Muscle layer of duodenum (tissue), 2 donors: ENCODE results near the gene RALGAPA2.

ENCODE experiments used
- H3K27ac ChIP-seq: one replicate; pipeline ENCODE4 v1.7.0; 2013; ENCODE audit warnings: mild to moderate bottlenecking, low read length
- H3K27me3 ChIP-seq: one replicate; pipeline ENCODE4 v1.7.0; 2013; ENCODE audit warnings: low read depth, mild to moderate bottlenecking, control low read depth, low read length
- H3K36me3 ChIP-seq, 2 donors: one replicate each; pipeline ENCODE4 v1.7.0; 2013; ENCODE audit warnings: low read length in 2 of 2, control low read depth in 1 of 2, mild to moderate bottlenecking in 1 of 2; ENCODE audit not compliant: insufficient read depth in 2 of 2, control insufficient read depth in 1 of 2
- H3K4me1 ChIP-seq, 2 donors: one replicate each; pipeline ENCODE4 v1.7.0; 2013; ENCODE audit warnings: low read length in 2 of 2, mild to moderate bottlenecking in 2 of 2, control low read depth in 1 of 2, moderate library complexity in 1 of 2; ENCODE audit not compliant: insufficient read depth in 2 of 2, control insufficient read depth in 1 of 2
- H3K4me3 ChIP-seq, 2 donors: one replicate each; pipeline ENCODE4 v1.7.0; 2013; ENCODE audit warnings: low read length in 2 of 2, low read depth in 1 of 2, mild to moderate bottlenecking in 1 of 2
- H3K9me3 ChIP-seq, 2 donors: one replicate each; pipeline ENCODE4 v1.7.0; 2013; ENCODE audit warnings: low read length in 2 of 2, control low read depth in 1 of 2, mild to moderate bottlenecking in 1 of 2; ENCODE audit not compliant: control insufficient read depth in 1 of 2
- donor health status: healthy.

RALGAPA2 gene

DNA sequence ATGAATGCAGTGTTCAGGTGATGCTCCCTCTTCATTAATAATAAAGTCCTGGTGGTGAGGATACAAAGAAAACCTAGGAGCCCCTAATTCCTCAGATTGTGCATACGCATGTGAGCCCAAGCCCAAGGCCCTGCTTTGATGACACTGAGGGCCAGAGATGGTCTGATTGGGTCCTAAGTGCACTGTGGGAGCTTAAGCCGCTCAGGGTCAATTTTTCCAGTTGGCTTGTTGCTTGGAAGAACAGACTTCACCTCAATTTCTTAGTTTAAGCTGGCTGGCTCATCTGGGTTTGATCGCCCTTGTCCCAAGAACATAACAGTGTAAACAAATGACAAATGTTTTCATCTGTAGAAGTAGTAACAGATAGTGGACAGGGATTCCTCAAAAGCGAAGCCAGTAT, 303.1 kb downstream of the RALGAPA2 start:
- Histone ChIP-seq H3K4me3 (no peak overlapping the region), H3K4me1 (no peaks in the 10 kb centered on the region), H3K27ac (no peak overlapping the region), H3K36me3 (peaks cover under 1 to 5% of the 10 kb centered on the region in 2 donors), H3K27me3 (no peaks in the 10 kb centered on the region), H3K9me3 (no peaks in the 10 kb centered on the region)

DNA sequence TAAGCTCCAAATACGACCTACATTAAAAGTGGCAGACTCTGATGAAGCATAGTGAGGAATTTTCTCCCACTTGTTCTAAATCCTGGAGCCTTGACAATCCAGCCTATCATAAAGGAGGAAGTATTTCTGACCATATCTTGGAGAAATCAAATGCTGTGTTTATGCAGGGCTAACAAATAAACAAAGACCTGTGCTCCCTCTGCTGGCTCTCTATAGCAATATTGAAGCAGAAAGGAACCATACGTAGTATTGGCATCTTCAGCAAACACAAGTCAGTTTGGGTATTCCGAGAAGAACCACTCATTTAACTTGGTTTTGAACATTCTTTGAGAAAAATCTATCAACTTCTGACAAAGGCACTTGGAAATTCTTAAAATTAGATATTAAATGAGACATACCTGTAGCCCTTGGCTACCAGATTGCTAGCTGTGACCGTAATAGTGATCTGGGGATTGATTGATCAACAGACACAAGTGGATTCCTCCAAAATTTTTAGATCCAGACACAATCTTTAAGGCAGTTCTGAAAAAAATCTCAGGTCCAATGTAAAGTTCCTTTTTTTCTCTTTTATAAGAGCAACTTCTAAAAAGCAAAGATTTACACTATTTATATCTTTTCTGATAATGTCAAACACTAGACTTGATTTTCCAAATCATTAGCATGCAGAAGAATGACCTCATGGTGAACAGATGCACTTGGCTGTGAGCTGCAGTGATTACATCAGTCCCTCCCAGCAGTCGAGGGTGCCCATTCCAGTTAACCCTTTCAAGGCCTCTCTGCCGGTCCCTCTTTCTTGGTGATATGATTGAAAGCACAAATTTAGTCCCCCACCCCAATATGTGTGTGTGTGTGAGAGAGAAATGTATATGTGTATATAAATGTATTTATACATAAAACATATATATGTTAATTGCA, 304.3 kb downstream of the RALGAPA2 start:
- H3K36me3 ChIP-seq: peaks cover 5 to 9% of the 10 kb centered on the region in 2 donors

DNA sequence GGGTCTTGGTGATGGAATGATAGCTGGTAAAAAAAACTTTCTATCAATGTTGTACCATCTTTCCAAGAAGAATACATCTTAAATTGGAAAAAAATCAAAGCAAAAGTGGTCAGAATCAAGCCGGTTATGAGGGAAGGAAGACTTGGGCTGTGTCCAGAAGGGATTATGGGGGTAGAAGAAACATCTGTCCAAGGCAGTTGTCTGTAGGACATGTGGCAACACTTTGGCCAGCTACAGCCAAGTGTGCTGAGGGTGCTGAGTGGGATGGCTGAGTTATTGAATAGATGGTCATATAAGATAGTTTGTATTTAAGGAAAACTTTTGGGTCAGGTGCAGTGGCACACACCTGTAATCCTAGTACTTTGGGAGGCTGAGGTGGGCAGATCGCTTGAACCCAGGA, 306.1 kb downstream of the RALGAPA2 start:
- Histone ChIP-seq H3K9me3 (no peaks in the 10 kb centered on the region), H3K27ac (no peak overlapping the region), H3K4me3 (no peak overlapping the region), H3K36me3 (peaks cover 4 to 5% of the 10 kb centered on the region in 2 donors), H3K4me1 (no peaks in the 10 kb centered on the region), H3K27me3 (no peaks in the 10 kb centered on the region)

More for the DNA sequence above, 304.3 kb downstream of the RALGAPA2 start:
- no peaks in the 10 kb centered on the region for H3K27me3 ChIP-seq
- no peaks in the 10 kb centered on the region for H3K9me3 ChIP-seq
- no peaks in the 10 kb centered on the region for H3K4me1 ChIP-seq
- H3K4me3 ChIP-seq: no peak overlapping the region
- no peak overlapping the region for H3K27ac ChIP-seq

DNA sequence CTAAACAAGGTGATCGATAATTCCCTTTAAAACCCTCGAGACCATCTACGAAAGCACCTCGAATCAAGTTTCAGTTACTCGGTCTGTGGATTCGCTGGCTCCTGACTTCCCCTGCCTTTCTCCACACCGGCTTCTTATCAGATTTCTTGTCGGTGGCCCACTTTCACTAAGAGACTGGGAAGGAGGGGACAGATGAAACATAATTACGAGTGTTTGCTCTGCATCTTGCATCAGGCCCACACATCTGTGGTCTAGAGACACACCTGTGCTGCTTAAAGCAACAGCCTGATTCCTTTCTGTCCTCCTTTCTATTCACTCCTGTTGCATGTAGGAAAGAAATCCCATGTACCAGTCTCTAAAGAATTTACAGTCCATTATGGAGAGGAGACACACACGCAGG, 306.8 kb downstream of the RALGAPA2 start:
- Histone ChIP-seq H3K4me1 (no peaks in the 10 kb centered on the region), H3K4me3 (no peak overlapping the region), H3K27me3 (no peaks in the 10 kb centered on the region), H3K36me3 (peaks cover 4 to 5% of the 10 kb centered on the region in 2 donors), H3K9me3 (no peaks in the 10 kb centered on the region), H3K27ac (no peak overlapping the region)

DNA sequence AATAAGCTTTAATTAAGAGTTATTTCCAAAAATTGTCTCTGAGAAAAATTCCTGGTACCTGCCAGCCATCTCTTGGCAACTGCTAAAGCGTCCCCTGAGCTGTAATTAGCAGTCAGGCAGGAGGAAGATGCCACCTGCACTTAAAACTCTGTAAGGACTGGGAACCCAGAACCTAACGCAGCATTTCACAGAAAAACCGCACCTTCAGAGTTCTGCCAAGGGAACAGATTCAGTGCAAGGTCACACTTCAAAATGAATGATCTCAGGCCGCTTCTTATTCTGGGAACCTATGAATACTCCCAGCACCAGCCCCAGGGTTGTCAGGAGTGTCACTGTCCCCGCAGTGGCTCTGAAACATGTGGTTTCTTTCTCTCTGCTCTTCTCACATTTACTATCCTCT, 307.8 kb downstream of the RALGAPA2 start:
- no peak overlapping the region for H3K27ac ChIP-seq
- no peak overlapping the region for H3K4me3 ChIP-seq
- no peaks in the 10 kb centered on the region for H3K9me3 ChIP-seq
- no peaks in the 10 kb centered on the region for H3K27me3 ChIP-seq
- H3K4me1 ChIP-seq: no peaks in the 10 kb centered on the region
- peaks cover 4 to 5% of the 10 kb centered on the region in 2 donors for H3K36me3 ChIP-seq

DNA sequence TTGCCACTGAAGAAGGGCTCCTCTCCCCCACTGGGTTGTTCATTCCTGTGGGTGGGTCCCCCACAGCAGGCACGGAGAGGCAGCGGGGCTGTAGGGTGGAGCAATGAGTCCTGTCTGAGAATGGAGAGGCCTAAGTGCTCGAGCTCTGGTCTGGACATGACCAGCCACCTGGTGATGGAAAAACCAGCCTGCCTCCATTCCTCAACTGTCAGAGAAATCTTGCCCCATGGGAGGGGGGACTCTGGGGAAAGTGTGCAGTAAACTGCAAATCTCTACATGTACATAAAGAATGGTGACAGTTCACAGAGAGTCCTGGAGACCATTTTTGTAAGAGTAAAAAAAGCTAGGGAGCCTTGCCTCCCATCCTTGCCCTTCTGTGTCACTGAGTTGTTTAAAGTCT, 310.5 kb downstream of the RALGAPA2 start:
- H3K4me1 ChIP-seq: no peaks in the 10 kb centered on the region
- no peaks in the 10 kb centered on the region for H3K27me3 ChIP-seq
- no peak overlapping the region for H3K27ac ChIP-seq
- no peak overlapping the region for H3K4me3 ChIP-seq
- no peaks in the 10 kb centered on the region for H3K9me3 ChIP-seq
- H3K36me3 ChIP-seq: peaks cover 4 to 13% of the 10 kb centered on the region in 2 donors

DNA sequence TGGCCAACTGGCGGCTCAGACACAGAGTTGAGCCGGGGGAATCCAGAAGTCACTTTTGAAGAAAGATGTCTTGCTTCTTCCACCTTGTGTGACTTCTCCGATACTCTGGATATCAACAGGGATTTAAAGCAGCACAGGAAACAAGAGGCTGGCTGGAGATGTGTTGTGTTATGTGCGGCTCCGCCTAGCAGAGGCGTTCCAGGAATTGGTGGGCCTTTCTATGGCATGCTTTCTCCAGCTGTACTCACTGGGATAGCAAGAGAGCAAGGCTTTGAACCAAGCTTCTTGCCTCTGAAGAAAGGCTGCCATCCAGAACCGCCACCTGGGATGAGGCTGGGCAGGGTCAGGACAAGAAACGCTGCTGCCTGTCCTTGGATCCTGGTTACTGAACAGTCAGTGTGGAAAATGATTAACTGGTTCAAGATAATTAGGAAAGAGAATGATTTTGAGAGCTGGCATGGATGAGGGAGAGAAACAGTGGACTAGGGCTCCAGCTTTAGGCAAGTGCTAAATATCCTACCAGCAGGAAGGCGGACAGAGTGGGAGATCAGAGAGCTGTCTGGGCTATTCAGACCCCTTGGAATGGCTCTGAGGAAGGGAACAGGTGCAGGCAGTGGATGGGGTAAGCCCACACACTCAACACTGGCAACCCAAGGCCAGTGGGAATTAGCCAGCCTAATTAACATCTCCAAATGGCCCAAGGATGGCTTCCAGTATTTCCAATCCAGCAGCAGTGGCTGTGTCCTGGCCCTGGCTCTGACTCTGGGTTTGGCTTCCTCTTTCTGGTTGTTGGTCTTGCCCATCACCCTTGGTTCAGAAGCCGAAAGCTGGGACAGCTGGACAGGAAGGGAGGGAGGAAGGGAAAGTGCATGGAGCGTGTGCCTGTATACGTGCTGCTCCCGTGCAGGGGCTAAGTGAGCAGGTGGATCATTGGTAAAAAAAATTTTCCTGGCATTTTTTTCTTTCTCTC, 312.6 kb downstream of the RALGAPA2 start:
- no peak overlapping the region for H3K4me3 ChIP-seq
- no peak overlapping the region for H3K27ac ChIP-seq
- H3K9me3 ChIP-seq: no peaks in the 10 kb centered on the region
- no peaks in the 10 kb centered on the region for H3K4me1 ChIP-seq
- no peaks in the 10 kb centered on the region for H3K27me3 ChIP-seq
- H3K36me3 ChIP-seq: peaks cover 4 to 23% of the 10 kb centered on the region in 2 donors

DNA sequence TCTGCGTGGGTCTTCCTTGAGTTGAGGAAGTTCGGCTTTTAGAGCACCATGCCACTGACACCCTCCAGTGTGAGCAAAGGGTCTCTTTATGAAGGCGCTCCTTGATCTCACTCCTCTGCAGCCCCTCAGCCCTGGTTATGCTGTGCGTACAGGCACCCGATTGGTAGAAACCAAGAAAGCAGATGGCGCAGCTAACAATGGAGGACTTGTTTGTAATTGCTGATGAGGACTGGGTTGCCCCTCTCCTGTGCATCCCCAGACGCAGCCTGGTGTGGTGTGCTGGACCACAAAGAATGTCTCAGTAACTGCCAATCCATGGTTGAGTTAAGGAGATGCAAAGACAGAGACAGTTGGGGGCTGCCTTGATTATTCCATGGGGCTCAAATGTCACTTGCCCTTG, 314.3 kb downstream of the RALGAPA2 start:
- no peaks in the 10 kb centered on the region for H3K27me3 ChIP-seq
- peaks cover 0 to 18% of the 10 kb centered on the region in 2 donors for H3K36me3 ChIP-seq
- no peak overlapping the region for H3K27ac ChIP-seq
- H3K4me3 ChIP-seq: no peak overlapping the region
- no peaks in the 10 kb centered on the region for H3K4me1 ChIP-seq
- no peaks in the 10 kb centered on the region for H3K9me3 ChIP-seq

DNA sequence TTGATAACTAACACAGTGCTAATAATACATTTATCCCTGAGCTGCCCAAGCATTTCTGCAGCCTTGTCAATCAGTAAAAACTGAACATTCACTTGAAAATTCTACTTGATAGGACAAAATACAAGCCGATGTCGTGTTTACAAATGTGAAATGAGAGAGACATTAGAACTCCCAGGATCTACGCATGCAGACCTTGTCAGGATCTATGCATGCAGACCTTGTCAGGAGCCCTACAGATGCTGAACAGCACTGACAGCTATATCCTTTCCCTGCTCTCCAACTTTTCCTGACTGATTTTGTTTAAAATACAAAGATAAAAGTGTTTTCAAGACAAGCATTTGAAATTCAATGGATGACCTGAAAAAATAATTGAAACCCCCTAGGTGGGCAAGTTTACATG, 315.6 kb downstream of the RALGAPA2 start:
- Histone ChIP-seq H3K27me3 (no peaks in the 10 kb centered on the region), H3K9me3 (no peaks in the 10 kb centered on the region), H3K36me3 (peaks cover 5 to 25% of the 10 kb centered on the region in 2 donors), H3K4me3 (no peak overlapping the region), H3K27ac (no peak overlapping the region), H3K4me1 (no peaks in the 10 kb centered on the region)

DNA sequence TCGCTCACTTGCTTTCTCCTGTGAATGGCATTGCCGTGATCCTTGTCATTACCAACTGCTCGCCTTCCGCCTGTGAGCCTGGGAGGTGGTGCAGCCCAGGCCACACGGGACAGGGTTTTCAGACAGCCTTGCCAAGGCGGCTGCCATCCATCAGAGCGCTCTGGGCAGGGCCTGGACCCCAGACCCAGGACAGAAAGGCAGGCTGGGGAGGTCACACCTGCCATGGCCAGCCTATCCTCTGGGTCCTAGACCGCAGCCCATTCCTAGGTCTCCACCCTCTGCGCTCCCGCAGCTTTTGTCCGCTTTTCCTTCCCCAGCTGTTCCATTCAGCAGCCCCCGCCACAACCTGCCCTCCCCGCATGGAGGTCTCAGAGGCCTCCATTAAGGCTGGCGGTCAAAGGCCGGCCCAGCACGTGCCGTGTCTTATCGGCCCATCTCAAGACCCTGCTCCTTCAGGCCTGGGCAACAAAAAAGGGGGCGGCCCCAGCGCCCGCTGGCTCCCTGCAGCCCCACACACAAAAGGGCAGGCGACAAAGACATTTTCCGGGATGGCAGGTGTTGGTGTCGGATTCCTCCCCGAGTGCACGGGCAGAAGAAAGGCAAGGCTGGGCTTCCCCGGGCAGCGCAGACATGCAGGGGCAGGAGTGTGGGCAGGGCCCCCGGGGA, 316.4 kb downstream of the RALGAPA2 start:
- Histone ChIP-seq H3K9me3 (no peaks in the 10 kb centered on the region), H3K27me3 (no peaks in the 10 kb centered on the region), H3K27ac (no peak overlapping the region), H3K4me3 (no peak overlapping the region), H3K4me1 (no peaks in the 10 kb centered on the region), H3K36me3 (peaks cover 5 to 33% of the 10 kb centered on the region in 2 donors)

DNA sequence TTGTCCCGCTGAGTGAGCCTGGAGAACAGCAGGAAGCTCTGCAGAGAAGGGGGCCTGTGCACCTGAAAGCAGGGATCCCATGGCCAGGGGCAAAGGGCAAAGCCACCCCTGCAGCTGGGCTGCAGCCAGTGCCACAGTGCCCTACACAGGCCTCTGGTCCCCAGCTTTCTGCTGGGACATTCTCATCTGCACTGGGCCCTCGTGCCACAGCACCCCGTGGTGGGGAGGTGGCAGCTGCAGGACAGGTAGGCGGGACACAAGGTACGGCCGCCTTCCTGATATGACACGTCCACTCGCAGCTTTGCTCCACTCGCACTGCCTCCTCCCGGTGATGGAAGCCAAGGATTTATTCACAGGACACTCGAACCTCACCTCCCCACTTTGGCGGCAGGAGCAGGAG, 317.4 kb downstream of the RALGAPA2 start:
- no peaks in the 10 kb centered on the region for H3K4me1 ChIP-seq
- peaks cover 5 to 33% of the 10 kb centered on the region in 2 donors for H3K36me3 ChIP-seq
- no peak overlapping the region for H3K27ac ChIP-seq
- H3K27me3 ChIP-seq: no peaks in the 10 kb centered on the region
- no peak overlapping the region for H3K4me3 ChIP-seq
- H3K9me3 ChIP-seq: no peaks in the 10 kb centered on the region
